ENCODE results near the gene ATP6V0E2. TPM values are rescaled to one million over a fixed set of nuclear protein-coding genes. Genes with fewer than 3 reads are reported as not detected.

The ATP6V0E2 gene
- total RNA-seq, 1 donor from 2014 or later: 16.0 TPM

DNA sequence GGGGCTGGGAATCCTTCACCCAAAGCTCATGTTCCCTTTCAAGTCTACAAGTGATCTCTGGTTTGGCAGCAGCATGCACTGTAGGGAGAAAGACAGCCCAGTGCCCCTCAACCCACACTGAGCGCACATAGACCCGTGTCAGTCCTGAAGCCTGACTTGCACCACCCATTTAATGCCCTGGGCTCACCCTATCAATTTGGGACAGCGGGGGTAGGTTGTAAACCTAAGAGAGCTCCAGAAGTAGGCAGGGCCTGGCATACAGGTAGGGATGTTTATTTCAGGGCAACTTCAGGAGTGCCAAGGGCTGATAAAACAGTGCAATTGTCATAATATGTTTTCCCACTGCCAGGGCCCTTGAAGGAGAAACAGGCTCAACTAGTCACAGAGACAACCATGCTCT is 3.5 kb upstream of the ATP6V0E2 start:
- Histone ChIP-seq H3K9me3 (ENCODE audit: insufficient read depth, low read depth, low read length) (no peaks in the 10 kb centered on the region), H3K36me3 (ENCODE audit: insufficient read depth, low read length) (no peaks in the 10 kb centered on the region), H2AFZ (ENCODE audit: low read depth, low read length) (no peak overlapping the region), H3K9ac (ENCODE audit: low read length) (no peak overlapping the region), H3K4me3 (ENCODE audit: insufficient read depth, low read depth, low read length) (no peak overlapping the region), H3K4me2 (ENCODE audit: low read length) (no peak overlapping the region), H3K27ac (ENCODE audit: low read depth, low read length) (no peak overlapping the region), H3K4me1 (ENCODE audit: insufficient read depth, low read length) (peaks cover 10% of the 10 kb centered on the region), H3K27me3 (ENCODE audit: insufficient read depth, low read length) (no peaks in the 10 kb centered on the region), H3K79me2 (ENCODE audit: insufficient read depth, low read length) (no peaks in the 10 kb centered on the region), H4K20me1 (ENCODE audit: insufficient read depth, low read length) (no peaks in the 10 kb centered on the region)
- FAIRE-seq: no peak
- no peaks in the 10 kb centered on the region for H3K9me3 Mint-ChIP-seq (ENCODE audit: unreplicated experiment)
- peaks cover 3% of the 10 kb centered on the region for H3K36me3 Mint-ChIP-seq (ENCODE audit: low read depth, unreplicated experiment)
- no peak overlapping the region for H3K4me3 Mint-ChIP-seq (ENCODE audit: unreplicated experiment)
- H3K4me1 Mint-ChIP-seq (ENCODE audit: low read depth, unreplicated experiment): peaks cover 5% of the 10 kb centered on the region
- no peak for TF ChIP-seq EZH2 (IDR thresholded peaks at IDR 0.05; ENCODE audit: insufficient read depth, low read length)
- TF ChIP-seq, protein P1, sequence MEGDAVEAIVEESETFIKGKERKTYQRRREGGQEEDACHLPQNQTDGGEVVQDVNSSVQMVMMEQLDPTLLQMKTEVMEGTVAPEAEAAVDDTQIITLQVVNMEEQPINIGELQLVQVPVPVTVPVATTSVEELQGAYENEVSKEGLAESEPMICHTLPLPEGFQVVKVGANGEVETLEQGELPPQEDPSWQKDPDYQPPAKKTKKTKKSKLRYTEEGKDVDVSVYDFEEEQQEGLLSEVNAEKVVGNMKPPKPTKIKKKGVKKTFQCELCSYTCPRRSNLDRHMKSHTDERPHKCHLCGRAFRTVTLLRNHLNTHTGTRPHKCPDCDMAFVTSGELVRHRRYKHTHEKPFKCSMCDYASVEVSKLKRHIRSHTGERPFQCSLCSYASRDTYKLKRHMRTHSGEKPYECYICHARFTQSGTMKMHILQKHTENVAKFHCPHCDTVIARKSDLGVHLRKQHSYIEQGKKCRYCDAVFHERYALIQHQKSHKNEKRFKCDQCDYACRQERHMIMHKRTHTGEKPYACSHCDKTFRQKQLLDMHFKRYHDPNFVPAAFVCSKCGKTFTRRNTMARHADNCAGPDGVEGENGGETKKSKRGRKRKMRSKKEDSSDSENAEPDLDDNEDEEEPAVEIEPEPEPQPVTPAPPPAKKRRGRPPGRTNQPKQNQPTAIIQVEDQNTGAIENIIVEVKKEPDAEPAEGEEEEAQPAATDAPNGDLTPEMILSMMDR (IDR thresholded peaks at IDR 0.05; ENCODE audit: insufficient read depth, low read depth, low read length): no peak
- no peak overlapping the region for H3K27ac Mint-ChIP-seq (ENCODE audit: unreplicated experiment)
- DNase-seq (ENCODE audit: low read depth): no peak
- no peaks in the 10 kb centered on the region for H3K27me3 Mint-ChIP-seq (ENCODE audit: low read depth, unreplicated experiment)

GRCh38 chr7:149870701-149871483 is 2.9 kb upstream of the ATP6V0E2 start:
- FAIRE-seq (no peak), DNase-seq (ENCODE audit: low read depth) (no peak)
- no peak overlapping the region for H3K9ac ChIP-seq (ENCODE audit: low read length)
- no peaks in the 10 kb centered on the region for H3K9me3 Mint-ChIP-seq (ENCODE audit: unreplicated experiment)
- H3K36me3 Mint-ChIP-seq (ENCODE audit: low read depth, unreplicated experiment): peaks cover 3% of the 10 kb centered on the region
- no peaks in the 10 kb centered on the region for H3K9me3 ChIP-seq (ENCODE audit: insufficient read depth, low read depth, low read length)
- H3K27ac Mint-ChIP-seq (ENCODE audit: unreplicated experiment): no peak overlapping the region
- no peak overlapping the region for H2AFZ ChIP-seq (ENCODE audit: low read depth, low read length)
- H3K27me3 Mint-ChIP-seq (ENCODE audit: low read depth, unreplicated experiment): no peaks in the 10 kb centered on the region
- H4K20me1 ChIP-seq (ENCODE audit: insufficient read depth, low read length): no peaks in the 10 kb centered on the region
- no peak overlapping the region for H3K4me2 ChIP-seq (ENCODE audit: low read length)
- TF ChIP-seq, protein P1 (IDR thresholded peaks at IDR 0.05; ENCODE audit: insufficient read depth, low read depth, low read length): no peak
- no peak for TF ChIP-seq EZH2 (IDR thresholded peaks at IDR 0.05; ENCODE audit: insufficient read depth, low read length)
- peaks cover 5% of the 10 kb centered on the region for H3K4me1 Mint-ChIP-seq (ENCODE audit: low read depth, unreplicated experiment)
- H3K27ac ChIP-seq (ENCODE audit: low read depth, low read length): no peak overlapping the region
- no peak overlapping the region for H3K4me3 ChIP-seq (ENCODE audit: insufficient read depth, low read depth, low read length)
- no peaks in the 10 kb centered on the region for H3K36me3 ChIP-seq (ENCODE audit: insufficient read depth, low read length)
- H3K27me3 ChIP-seq (ENCODE audit: insufficient read depth, low read length): no peaks in the 10 kb centered on the region
- H3K4me1 ChIP-seq (ENCODE audit: insufficient read depth, low read length): peaks cover 10% of the 10 kb centered on the region
- H3K79me2 ChIP-seq (ENCODE audit: insufficient read depth, low read length): no peaks in the 10 kb centered on the region
- no peak overlapping the region for H3K4me3 Mint-ChIP-seq (ENCODE audit: unreplicated experiment)

GRCh38 chr7:149871576-149871975 is 2.2 kb upstream of the ATP6V0E2 start:
- peaks cover 5% of the 10 kb centered on the region for H3K4me1 Mint-ChIP-seq (ENCODE audit: low read depth, unreplicated experiment)
- H3K4me1 ChIP-seq (ENCODE audit: insufficient read depth, low read length): peaks cover 10% of the 10 kb centered on the region
- H3K9ac ChIP-seq (ENCODE audit: low read length): no peak overlapping the region
- FAIRE-seq: no peak
- H3K79me2 ChIP-seq (ENCODE audit: insufficient read depth, low read length): no peaks in the 10 kb centered on the region
- no peaks in the 10 kb centered on the region for H3K27me3 ChIP-seq (ENCODE audit: insufficient read depth, low read length)
- no peak overlapping the region for H3K4me2 ChIP-seq (ENCODE audit: low read length)
- no peak overlapping the region for H2AFZ ChIP-seq (ENCODE audit: low read depth, low read length)
- H3K9me3 Mint-ChIP-seq (ENCODE audit: unreplicated experiment): no peaks in the 10 kb centered on the region
- H3K27me3 Mint-ChIP-seq (ENCODE audit: low read depth, unreplicated experiment): no peaks in the 10 kb centered on the region
- TF ChIP-seq, protein P1 (IDR thresholded peaks at IDR 0.05; ENCODE audit: insufficient read depth, low read depth, low read length): no peak
- TF ChIP-seq EZH2 (IDR thresholded peaks at IDR 0.05; ENCODE audit: insufficient read depth, low read length): no peak
- H3K36me3 Mint-ChIP-seq (ENCODE audit: low read depth, unreplicated experiment): peaks cover 3% of the 10 kb centered on the region
- no peak overlapping the region for H3K27ac Mint-ChIP-seq (ENCODE audit: unreplicated experiment)
- H3K4me3 ChIP-seq (ENCODE audit: insufficient read depth, low read depth, low read length): no peak overlapping the region
- DNase-seq (ENCODE audit: low read depth): no peak
- no peaks in the 10 kb centered on the region for H3K9me3 ChIP-seq (ENCODE audit: insufficient read depth, low read depth, low read length)
- H3K27ac ChIP-seq (ENCODE audit: low read depth, low read length): no peak overlapping the region
- H4K20me1 ChIP-seq (ENCODE audit: insufficient read depth, low read length): no peaks in the 10 kb centered on the region
- H3K36me3 ChIP-seq (ENCODE audit: insufficient read depth, low read length): no peaks in the 10 kb centered on the region
- no peak overlapping the region for H3K4me3 Mint-ChIP-seq (ENCODE audit: unreplicated experiment)

Data from astrocyte (in vitro differentiated cells and primary cell).